ENCODE measurements around the gene NUDT4.
"Not testable (repeated sequence)": the region's sequence is repeated elsewhere in the genome, so short reads cannot be mapped to it uniquely, and the experiment has no call there.

Gene NUDT4

GRCh38 chr12:93402333-93403311 is 24.9 kb downstream of the NUDT4 start:
- no peak for DNase-seq

DNA sequence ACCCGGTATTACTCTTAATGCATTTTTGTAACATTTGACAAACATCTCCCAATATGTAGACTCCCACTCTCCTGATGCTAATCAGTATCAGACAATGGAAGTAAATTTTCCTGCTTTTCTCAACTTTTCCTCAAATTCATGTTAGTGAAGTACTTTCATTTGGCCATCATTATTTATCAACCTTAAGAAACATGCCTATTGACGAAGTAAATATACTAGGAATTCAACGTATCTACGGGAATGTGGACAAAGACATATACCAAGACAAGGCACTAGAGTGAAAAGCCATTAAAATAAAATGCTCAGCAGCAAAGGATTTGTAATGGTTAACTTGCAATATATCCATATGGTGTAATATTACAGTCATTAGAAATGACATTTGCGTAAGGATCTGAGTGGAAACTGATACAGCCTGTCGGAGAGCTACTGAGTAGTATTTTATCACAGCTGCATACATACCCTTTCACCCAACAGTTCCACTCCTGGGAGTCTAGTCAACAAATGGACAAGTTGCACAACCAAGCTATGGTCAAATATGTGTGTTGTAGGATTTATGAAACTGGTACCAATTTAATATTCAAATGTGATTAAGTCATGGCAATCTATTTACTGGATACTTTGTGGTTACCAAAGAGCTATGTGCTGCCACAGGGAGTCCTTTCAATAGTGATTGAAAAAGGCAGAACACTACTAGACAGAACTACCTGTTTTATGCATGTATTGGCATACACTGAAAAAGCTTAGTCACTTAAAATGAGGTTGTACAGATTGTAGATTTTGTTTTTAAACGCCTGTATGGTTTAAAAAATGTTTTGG is 26.5 kb downstream of the NUDT4 start:
- no peak for DNase-seq

- no peak for DNase-seq
Measured at GRCh38 chr12:93404961-93405849, 27.5 kb downstream of the NUDT4 start.

DNA sequence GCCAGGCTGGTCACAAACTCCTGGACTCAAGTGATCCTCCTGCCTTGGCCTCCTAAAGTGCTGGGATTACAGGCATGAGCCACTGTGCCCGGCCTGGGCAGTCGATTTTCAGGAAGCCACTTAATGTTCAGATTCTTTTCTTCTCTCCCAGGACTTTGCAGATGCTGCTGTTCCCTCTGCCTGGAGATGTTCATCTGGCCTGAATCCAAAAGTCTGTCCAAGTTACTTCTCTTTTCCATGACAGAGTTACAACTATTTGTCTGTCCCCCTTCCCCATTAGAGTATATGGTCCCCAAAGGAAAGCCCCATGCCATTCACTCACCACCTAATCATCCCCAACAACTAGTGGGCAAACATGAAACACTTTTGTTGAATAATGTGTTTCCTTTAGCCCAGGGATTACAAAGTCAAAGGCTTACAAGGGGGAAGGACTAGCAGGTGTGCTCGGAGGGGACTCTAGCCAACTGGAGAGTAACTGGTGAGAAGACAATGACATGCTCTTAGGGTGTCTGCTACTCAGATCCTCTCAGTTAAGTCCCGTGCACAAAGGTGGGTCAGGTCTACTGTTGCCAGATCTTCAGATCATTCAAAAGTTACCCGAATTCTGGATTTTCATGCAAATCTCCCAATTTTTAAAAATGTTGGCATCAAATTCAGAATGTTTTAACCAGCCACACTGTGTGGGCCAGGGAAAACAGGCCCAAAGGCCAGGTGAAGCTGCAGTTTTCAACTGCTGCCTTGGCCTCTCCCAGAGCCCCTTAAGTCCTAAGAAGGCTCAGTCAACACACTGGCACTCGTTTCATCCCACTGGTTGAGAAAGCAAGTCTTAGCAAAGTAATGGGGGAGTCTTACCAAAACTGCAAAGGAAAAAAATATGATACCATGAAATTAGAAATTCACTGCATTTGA is 29.6 kb downstream of the NUDT4 start:
- no peak for DNase-seq

DNA sequence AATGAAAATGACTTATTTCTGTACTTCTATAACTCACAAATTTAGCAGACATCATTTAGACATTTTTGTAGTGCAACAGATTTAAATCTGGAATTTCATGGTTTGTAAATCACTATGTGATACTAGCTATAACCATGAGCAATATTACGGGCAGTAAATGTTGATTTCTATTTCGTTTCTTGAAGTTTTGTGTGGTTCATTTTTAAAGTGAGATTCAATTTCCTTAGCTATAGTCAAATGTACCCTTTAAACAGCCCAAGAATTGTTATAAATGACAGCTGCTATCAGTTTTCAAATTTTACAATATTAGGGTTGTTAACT is 30.2 kb downstream of the NUDT4 start:
- no peak for DNase-seq

- DNase-seq: no peak
Measured at GRCh38 chr12:93408813-93409212, 31.1 kb downstream of the NUDT4 start.

- not testable (repeated sequence) for DNase-seq
Measured at GRCh38 chr12:93409343-93410187, 31.8 kb downstream of the NUDT4 start.

DNA sequence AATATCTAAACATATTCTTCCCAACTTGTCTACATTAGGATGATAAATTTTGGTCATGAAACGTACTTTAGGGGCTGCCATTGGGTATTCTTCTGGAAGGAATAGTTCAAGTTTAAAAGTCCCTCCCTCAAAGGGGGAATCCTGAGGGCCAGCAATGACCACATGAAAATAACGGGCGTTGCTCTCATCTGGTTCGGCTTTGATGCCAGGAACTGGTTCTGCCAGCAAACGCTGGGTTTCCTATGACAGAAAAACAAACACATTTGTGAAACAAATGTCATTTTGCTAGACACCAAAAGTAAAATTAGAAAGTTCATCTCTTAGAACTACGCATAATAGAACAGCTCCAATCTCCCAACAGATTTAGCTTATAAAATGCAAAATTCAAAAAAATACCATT is 33.3 kb downstream of the NUDT4 start:
- DNase-seq: not testable (repeated sequence)

GRCh38 chr12:93412396-93412795 is 34.7 kb downstream of the NUDT4 start:
- DNase-seq: not testable (repeated sequence)

DNA sequence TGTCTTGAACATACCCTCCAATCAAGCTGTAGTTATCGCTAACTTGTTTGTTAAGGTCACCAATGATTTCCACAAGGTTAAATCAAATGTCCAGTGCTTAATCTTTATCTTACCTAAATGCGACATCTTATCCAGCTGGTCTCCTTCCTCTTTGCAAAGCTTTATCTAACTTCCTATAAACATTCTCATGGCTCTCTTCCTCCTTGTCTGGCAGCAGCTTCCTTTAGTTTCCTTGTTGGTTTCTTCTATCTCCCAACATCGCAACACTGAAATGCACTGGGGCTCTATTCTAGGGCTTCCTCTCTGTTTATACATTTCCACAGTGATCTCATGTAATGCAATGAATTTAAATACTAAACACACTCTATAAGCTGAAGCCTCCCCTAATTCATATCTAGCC is 35.3 kb downstream of the NUDT4 start:
- no peak for DNase-seq

- peak in 1 of 5 donors; percentile 31 for DNase-seq
Measured at GRCh38 chr12:93415723-93416464, 38.2 kb downstream of the NUDT4 start.

DNA sequence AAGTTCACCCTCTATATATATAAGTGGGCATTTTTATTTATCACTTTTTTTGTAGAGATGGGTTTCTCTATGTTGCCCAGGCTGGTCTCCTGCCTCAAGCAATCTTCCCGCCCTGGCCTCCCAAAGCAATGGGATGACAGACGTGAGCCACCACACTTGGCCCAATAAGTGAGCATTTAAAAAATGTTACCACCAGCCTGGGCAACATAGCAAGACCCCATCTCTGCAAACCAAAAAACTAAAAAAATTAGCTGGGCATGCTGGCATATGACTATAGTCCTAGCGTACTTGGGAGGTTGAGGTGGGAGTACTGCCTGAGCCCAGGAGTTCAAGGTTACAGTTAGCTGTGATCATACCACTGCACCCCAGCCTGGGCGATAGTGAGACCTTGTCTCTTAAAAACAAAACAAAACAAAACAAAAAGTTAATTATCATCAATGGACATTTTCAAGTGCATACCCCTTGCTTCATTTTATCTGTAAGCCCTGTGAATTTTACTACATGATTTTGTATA is 40.3 kb downstream of the NUDT4 start:
- DNase-seq: no peak

DNA sequence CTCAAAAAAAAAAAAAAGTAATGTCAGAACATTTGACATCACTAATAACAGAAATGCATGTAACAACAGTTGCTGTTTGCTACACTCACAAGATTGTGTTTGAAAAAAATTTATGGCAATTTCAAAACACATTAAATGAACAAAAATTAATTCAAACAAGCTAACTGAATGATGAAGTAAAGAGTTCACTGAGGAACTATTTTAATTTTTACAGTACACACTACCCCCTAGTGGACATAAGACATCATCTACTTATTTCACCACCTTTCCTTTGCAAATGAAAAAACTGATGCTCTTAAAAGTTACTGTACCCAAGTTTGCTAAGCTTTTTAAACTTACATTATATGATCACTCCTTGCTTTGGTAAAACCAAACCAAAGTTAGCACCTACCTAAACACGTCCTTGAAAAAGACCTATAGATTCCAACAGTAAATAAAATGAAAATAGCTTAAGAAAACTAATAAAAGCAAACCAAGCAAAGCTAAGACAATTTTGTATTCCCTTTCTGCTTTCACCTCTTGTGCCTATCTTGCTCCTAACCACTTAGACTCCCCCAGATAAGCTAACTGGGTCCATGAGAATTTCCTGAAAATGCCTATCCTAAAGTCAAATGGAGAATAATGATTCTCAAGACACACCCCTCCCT is 41.8 kb downstream of the NUDT4 start:
- DNase-seq: peak in 1 of 5 donors; percentile 56

- no peak for DNase-seq
Measured at GRCh38 chr12:93422050-93422449, 44.3 kb downstream of the NUDT4 start.

DNA sequence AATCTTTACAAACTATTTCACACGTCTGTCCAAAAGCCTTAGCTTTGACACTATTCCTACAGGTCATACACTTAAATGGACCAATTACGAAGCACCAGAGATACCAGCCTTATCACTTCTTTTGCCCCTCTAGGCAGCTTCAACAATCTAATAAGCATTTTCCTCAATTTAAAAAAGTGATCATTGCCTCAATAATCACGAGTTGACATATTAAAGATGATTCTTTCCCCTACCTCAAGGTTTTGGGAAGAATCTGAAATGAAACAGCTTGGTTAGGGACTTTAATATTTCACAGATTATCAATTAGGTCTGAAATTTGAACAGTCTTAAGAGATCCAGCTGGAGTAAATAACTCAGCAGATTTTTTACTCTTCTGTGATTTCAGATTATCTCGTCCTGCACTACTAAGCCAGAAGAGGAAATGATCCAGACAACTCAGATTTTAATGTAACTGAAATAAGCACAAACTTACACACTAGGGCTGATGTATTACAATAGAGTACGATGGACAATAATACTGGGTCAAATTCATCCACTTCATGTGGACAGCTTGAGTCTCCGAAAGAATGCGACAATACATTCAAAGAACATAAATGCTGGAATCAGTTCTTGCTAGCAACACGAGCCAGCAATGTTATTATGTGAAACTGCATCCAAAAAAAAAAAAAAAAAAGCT is 48.1 kb downstream of the NUDT4 start:
- DNase-seq: no peak

- no peak for DNase-seq
Measured at GRCh38 chr12:93426412-93426805, 48.7 kb downstream of the NUDT4 start.

DNA sequence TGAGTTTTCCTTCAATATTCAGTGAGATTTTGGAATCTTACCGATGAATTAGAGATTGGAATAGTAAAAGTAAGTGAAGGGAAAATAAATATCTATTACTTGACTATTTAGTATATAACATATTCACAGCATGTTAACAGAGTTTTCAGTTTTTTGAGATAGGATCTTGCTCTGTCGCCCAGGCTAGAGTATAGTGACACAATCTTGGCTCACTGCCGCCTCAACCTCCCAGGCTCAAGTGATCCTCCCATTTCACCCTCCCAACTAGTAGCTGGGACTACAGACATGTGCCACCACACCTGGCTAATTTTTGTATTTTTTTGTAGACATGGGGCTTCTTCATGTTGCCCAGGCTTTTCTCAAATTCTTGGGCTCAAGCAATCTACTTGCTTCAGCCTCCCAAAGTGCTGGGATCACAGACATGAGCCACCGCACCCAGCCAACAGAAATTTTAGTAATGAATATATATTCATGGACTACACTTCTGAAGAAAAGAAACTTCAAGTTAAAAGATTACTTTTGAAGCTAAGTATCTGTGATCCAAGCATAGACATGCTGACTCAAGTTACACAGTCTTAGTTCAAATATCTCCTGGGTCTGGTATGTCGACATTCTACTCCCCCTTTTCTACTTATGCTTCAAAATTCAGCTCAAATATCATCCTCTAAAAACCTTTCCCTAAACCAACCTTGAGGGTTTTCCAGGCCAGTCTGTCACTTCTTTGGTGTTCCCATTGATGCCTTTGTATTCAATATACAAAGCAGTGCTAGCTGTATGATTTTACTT is 50.2 kb downstream of the NUDT4 start:
- no peak for DNase-seq

GRCh38 chr12:93429448-93429847 is 51.7 kb downstream of the NUDT4 start:
- DNase-seq: no peak
